HT-29 (cell line): ENCODE measurements around the gene SARS1. TPM values are rescaled to one million over a fixed set of nuclear protein-coding genes. Genes with fewer than 3 reads are reported as not detected.

Source experiments
- DNase-seq: peaks from one replicate; pipeline ENCODE4 v3.0.0-alpha.2; 2015; ENCODE audit warnings: low spot score
- total RNA-seq: library from RNA; depleted of rRNA; stranded (reverse); fragments of >200 nt; shearing (Covaris generic); gene quantifications from 2 replicates; pipeline ENCODE4 v1.2.3, GENCODE V29; 2014

Gene SARS1
- total RNA-seq, 1 experiment from 2014 or later = 109 TPM

DNA sequence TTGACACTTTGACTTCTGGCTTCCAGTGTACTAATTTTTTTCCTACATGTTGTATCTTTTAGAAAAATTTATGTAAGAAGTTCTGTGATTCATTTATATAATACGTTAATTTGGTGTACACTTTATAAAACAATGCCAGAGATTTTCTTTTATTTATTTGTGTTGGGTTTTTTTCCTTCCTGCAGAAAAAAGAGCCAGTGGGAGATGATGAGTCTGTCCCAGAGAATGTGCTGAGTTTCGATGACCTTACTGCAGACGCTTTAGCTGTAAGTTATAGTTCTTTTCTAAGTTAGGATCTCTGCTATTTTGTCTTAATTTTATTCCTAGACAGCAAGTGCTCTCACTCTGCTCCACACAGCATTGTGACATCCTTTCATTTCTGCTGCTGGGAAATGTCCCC lies 14.4 kb downstream of the SARS1 start:
- DNase-seq = no peak

DNA sequence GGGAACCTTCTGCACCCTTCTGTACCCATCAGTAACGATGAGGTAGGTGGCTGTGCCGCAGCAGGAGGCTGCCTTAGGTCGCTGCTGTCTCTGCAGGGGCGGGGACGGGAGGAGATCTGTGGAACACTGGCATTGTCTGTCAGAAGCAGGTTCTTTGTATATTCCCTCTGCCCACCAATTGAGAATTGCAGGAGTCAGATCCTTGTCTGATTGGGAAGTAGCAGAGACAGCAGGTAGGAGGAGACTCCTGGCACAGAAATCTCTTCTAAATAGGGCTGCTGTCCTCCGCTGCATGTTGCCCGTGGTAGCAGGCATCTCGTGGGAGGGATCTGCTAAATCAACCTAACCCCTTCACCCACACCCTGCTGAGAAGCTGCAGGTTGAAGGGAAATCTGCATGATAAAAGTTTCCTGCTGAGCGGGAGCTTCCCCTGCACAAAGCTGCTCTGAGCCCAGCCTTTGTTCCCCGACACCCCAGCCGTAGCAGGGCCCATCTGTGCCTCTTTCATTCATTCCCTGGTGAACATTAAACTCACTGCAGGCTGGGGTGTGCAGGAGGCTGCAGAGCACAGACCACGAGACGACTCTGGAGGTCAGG lies 15.9 kb downstream of the SARS1 start:
- DNase-seq = no peak

DNA sequence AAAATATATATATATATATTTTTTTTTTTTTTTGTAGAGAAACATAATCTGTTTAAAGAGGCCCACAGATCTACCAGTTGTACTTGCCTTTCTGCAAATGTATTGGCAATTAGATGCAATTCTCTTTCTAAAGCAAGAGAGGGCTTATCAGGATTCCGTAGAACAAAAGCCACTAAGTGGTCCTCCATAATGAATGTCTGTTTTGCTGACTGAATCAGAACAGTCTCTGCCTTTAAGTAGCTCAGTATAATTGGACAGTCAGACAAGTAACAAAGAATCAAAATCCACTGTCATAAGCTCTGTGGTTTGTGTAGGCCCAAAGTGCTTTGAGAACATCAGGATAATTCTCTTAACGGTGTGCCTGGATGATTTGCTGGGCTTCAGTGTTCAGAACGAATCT lies 17.3 kb downstream of the SARS1 start:
- DNase-seq = no peak

DNA sequence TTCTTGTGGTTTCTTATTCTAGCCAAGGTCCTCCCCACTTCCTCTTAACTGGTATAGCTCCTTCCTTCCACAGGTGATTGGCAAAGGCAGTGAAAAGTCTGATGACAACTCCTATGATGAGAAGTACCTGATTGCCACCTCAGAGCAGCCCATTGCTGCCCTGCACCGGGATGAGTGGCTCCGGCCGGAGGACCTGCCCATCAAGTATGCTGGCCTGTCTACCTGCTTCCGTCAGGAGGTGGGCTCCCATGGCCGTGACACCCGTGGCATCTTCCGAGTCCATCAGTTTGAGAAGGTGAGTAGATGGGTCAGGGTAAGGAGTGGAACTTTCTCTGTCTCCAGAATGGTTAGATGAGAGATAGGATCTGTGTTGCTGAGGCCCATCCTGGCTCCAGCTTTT lies 21.4 kb downstream of the SARS1 start:
- no peak for DNase-seq

DNA sequence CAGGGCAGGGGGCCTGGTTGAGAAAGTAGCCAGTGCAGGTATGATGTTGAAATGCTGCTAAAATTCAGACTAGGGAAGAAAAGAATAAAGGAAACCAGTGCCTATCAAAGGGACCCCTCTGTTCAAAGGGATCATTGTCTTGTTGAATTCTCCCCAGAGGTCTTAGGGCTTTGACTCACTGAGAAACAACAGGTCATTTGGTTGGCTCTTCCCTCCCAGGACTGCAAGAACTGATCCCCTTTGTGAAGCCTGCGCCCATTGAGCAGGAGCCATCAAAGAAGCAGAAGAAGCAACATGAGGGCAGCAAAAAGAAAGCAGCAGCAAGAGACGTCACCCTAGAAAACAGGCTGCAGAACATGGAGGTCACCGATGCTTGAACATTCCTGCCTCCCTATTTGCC lies 23.8 kb downstream of the SARS1 start:
- DNase-seq = no peak

DNA sequence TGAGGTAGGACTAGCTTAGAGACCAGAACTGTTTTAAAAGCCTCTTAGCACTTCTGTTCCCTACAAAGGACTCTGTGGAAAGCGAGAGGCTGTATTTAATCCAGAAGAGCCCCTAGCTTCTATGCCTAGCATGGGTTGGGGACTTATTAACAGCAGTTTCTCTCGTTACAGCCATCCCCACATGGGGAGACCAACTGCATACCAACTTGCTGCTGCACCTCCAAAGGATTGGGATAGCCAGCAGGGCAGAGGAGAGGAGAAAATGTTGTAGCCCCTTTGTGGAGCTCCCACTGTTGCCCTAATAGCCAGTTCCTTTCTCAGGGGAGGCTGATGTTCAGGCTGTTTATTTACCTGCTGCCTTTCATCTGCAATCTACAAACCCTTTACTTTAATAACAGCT lies 24.7 kb downstream of the SARS1 start:
- no peak for DNase-seq

DNA sequence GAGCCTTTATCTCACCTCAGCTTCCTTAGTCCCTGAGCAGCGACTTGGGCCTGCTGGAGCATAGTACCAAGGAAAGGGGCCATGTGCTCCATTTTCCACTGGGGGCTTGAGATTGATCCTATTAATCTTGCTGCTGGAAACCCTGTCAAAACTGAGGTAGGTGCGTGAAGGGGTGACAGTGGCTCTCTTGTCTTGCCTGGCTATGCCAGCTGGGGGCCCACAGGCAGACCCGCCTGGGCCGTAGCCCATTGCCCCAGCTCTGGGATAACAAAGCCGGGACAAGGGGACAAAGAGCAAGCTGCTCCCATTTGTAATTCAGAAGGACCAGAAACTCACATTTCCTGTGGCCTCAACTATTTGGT lies 25.3 kb downstream of the SARS1 start:
- DNase-seq = no peak

DNA sequence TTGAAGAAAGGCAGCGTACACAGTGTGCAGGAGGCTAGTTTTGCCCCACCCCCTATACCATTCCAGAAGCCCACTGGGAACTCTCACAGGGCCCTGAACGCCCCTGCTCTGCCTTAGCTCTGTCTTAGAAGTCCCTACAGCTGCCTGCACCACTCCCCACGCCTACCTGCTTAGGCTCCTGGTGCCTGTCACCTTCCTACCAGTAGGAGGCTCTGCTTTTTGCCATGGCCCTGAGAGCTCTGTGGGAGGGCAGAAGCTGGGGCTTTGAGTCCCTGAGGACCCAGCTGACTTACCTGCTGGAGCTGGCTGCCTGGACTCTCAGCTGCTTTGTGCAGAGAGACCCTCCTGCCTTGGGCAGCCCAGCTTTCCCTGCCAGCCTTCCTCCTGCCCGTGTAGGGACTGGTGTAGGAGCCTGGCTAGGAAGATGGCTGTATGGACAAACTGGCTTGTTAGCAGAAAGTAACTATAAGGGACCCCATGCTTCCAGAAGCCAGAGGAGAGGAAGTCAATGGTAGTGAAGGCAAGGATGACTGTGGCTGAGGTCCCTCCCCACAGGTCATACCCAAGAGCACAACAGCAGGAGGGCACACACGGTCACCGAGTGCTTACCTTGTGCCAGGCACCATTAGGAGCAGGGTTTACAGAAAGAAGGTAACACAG lies 25.8 kb downstream of the SARS1 start:
- DNase-seq = peak; percentile 66

DNA sequence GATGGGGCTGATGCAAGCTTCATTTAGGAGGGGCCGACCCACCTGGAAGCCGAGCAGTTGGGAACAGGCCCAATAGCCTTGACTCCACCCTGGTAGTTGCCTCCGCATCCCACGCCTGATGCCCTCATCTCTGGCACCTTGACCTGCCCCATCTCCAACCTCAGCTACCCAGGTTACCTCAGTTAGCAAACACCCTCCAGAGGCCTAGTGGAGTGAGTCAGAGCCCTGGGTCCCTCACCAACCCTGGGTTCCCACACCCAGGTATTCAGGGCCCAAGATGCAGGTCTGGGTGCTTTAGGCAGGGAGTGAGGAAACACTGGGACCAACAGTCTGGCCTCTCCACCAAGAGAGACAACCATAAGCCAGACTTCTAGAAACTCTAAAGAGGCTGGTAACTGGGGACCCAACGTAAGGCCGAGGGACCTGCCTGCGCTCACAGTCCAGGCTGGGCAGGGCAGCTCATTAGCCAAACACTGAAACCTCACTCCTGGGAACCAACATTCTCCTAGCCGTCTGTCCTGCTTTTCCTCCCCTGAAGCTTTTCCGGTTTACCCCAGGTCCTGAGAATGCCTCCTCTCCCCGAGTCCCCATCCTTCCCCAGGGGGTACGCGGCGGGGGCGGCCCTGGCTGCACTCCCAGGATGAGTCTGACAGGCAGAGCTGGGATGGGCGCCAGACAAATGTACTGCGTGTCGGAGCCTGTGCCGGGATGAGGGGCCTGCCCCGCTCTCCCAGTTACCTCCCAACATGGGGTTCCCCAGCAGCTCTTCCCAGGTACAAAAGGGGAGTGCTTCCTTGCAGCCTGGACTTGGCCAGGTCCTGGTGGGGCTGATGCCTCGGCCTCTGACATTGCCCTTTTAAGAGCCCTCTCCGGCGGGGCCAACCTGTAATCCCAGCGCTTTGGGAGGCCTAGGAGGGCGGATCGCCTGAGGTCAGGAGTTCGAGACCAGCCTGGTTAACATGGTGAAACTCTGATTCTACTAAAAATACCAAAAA lies 26.7 kb downstream of the SARS1 start:
- DNase-seq = peak; percentile 21

DNA sequence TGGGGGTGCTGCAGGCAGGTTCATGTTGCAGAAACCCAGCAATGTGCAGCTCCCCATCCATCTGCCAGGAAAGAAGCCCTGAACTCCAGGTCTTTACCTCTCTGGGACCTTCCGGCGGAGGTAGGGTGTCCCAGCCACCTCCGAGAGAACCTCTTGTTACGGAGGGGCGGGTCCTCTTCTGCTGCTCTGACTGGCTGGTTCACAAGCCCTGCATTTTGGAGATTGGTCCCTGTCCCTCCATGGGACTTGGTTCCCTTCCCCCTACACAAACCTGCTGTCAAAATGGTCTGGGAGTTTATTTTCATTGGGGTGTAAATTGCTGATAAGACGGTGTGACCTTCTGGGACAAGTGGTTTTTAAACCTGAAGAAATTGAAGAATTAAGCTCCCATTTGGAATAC lies 27.6 kb downstream of the SARS1 start:
- no peak for DNase-seq

DNA sequence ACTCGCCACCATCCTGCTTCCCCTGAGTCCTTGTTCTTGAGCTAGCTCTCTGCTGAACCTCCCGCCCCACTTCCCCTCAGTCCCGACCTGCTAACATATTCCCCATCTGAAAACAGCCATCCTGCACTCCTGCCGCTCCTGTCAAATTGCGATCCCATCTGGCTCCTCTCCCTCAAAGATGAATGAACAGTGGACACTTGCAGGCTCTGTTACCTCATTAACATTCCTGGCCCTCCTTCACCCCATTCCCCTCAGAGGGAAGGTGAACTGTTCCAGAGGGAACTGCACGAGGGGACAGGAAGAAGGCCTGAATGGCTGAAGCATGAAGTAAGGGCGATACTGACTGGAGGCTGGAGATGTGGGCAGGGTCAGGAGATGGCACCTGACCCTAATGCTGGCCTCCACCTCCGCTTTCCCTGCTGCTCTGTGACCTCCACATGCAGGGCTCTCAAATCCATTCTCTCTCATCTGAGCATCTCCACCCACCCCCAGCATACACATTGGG lies 28.2 kb downstream of the SARS1 start:
- no peak for DNase-seq

DNA sequence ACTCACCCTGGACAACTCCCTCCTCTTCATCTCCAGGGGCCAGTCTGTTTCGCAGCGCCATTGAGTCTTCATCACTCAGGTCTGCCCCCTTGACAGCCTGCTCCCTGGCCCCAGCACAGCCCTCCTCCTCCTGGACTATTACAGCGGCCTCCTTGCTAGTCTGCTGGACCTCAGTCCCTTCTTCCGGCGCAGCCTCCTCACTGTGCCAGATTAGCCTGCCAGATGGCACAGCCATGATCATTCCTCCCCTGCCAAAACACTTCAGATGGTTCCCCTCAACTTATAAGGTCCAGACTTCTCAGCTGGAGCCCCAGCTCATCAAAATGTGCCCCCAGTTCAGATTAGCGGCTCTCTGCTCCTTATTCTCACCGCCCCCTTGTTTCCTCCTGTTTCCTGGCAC lies 28.7 kb downstream of the SARS1 start:
- no peak for DNase-seq

DNA sequence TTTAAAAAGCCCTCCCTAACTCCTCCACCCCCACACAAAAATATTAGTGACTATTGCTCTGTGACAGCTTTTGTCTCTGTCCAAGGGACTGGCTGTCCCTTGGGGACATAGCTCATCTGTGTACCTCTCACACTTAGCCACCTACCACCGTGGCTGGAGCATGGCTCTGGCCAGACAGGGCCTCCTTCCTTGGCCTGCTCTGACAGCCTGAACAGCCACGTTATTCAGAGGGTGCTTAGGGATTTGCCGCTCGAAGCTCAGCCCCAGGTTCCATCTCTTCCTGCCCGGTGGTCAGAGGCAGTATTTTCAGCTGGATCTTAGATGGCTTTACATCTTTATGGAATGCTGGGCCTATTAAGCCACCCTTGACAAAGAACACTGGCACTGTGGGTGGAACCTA lies 29.5 kb downstream of the SARS1 start:
- DNase-seq = no peak

DNA sequence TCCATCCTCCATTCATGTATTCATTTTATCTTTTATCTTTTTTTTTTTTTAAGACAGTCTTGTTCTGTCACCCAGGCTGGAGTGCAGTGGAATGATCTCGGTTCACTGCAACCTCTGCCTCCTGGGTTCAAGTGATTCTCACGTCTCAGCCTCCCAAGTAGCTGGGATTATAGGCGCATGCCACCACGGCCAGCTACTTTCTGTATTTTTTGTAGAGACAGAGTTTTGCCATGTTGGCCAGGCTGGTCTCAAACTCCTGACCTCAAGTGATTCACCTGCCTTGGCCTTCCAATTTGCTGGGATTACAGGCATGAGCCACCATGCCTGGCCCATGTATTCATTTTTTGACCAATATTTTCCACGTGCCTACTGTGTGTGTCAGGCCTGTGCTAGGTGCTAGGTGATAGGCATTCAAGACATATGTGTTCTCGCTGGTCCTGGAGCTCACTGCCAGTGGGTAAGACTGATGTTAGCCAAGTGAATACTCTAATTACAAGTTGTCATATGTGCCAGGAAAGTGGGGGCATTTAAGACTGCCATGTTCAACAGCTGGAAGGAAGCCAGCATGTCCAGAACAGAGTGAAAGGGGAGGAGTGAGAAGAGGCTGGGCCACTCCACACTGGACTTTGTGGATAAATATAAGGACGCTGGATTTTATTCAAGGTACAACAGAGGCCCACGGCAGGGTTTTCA lies 30.3 kb downstream of the SARS1 start:
- DNase-seq = no peak

DNA sequence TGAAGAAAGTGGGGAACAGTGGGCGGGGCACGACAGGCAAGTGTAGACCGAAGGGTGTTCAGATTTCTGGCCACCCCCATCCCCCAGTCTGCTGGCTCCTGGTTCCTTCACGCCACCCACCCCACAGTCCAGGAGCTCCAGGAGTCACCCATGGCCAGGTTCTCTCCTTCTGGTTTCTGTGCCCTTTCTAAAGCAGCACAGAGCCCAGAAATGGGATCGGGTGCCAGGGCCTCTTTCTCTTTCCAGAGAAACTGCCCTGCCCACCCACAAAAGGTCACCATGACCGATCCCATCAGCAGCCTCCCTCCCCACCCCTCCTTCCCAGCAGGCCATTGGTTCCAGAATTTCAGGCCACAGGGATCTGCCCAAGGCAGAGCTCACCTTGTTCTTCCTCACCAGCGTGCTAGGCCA lies 32.4 kb downstream of the SARS1 start:
- DNase-seq = no peak

DNA sequence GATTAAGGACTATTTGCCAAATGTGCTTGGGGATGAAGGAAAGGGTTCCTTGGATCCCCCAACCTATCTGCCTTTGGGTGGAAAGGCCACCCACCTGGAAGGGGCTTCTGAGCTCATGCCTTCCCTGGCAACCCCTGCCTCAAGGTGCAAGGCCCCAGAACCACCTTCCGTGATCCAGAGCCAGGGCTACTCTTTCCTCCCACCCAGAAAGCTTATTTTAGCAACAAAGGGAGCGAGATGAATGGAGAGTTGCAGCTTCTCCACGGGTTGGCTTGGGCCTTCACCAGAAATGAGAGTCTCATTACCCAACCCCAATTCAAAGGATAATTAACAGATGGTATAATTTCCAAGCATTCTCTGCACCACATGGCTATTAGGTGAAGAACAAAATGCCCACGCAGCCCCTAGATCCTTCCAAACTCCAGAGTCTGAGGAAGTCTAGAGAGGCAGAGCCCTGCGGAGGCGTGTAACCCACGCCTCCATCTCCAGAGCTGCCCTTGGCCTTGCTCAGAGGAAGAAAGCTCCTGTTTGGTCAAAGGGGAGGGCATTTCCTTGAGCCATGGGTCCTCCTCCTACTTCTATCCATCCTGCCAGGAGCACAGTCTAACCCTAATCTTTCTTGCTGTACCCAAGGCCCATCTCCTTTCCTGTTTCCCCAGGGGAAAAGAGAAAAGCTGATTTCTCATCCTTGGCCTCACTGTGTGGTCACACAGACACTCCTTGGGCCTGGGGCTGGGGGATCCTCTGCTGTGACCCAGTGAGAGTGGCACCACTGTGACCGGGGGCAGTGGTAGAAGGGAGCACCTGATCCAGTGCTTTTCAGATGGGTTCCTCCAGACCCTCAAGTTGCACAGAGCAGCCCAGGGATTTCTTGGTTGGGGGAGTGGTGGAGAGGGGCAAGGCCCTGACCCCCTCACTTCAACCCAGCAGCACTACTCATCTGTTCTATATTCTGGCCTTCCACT lies 34.0 kb downstream of the SARS1 start:
- no peak for DNase-seq

DNA sequence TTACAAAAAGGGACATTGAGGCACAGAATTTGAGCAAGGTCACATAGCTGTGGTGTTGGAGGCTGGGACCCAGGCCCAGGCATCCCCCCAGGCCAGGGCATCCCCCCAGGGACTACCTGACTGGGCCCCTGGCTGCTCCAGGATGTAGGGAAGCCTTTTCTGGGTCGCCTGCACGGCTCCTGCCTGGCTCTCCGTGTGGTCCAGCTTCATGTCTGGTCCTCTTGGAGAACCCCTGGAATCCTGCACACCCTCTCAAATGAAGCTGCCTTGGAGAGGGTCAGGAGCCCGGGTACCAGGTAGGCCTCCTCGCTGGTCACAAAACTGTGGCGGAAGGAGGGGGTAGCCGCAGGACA lies 34.7 kb downstream of the SARS1 start:
- DNase-seq = no peak

DNA sequence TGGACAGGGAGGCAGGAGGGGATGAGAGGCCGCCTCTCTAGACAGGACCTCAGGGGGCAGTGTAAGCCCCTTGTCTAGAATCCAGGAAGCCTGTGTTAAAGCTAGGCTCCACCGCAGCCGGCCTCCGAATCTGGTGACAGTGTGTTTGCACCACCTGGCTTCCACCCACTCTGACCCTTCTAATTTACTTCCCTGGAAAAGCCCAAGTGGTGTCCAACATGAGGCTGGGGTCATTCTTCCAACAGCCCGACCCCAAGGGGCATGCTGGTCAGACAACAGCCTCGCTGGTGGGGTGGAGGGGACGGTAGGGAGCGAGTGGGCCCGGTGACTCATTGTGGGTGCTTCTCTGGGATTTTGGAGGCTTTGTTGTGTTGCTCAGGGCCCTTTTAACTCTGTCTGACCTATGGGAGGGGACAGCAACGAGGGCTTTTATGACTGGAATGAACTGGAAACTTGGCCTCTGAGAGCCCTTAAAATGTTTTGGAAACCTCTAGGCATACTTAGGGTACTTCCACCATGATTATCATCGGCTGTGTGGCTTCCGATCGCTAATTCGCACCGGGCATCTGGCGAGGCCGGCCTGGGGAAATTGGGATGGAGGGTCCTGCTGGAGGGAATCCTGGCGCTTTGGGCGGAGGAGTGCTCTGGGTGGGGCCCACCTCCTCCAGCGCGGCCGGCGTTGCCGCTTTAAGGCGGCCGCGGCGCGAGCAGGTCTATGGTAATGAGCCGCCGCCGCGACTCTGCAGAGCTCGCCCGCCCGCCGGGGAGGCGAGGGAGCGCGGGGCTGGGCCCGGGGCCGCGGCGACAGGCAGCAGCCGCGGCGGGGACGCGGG lies 35.3 kb downstream of the SARS1 start, which contains the start of gene CELSR2:
Gene CELSR2, plus strand, starts transcription at position 743 of the 833 bp plus-strand sequence. CDS start 541 bp downstream, outside the sequence.
- peak; percentile 55 for DNase-seq

DNA sequence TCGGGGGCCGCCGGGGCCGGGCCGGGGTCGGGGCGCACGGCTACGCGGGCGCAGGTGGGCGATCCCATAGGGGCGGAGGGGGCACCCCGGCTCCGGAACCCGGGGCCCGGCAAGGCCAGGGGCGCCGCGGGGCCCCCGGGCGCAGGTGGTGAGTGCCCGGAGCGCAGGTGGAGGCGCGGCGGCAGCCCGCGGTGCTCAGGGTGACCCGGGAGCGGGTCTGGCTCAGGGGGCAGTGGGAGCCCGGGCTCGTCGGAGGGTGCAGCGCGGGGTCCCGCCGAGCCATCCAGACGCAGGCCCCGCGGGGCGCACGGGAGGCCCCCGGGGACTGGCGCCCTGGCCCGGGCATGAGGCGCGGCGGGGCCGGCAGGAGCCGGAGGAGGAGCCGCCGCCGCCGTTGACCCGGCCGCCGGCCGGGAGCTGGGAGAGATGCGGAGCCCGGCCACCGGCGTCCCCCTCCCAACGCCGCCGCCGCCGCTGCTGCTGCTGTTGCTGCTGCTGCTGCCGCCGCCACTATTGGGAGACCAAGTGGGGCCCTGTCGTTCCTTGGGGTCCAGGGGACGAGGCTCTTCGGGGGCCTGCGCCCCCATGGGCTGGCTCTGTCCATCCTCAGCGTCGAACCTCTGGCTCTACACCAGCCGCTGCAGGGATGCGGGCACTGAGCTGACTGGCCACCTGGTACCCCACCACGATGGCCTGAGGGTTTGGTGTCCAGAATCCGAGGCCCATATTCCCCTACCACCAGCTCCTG lies 36.1 kb downstream of the SARS1 start:
- no peak for DNase-seq
